ENCODE data around the gene TRPT1. TPM values are rescaled to one million over a fixed set of nuclear protein-coding genes. Genes with fewer than 3 reads are reported as not detected.

Gene TRPT1
- total RNA-seq, 4 donors from 2014 or later, result 80.9 to 231 (median 139) TPM

DNA sequence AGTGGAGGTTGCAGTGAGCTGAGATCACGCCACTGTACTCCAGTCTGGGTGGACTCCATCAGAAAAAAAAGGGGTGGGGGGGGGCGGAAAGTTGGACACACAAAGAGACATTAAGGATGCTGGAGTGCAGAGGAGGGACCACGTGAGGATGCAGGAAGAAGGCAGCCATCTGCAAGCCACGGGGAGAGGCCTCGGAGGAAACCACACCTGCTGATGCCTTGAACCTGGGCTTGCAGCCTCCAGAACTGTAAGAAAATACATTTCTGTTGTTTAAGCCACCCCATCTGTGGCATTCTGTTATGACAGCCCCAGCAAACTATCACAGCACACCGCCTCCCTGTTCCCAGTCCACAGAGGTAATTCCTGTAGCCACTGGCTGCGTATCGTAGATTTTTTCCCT lies 49.2 kb downstream of the TRPT1 start:
- in situ Hi-C loops (cut with MboI; ENCODE audit: low sequenced_read_pairs in 4 of 4) (no loop called here), intact Hi-C loops (cut with DNase I; ENCODE audit: low total_unique reads) (no loop called here)
- H3K4me1 ChIP-seq, result peaks cover 17 to 26% of the 10 kb centered on the region in 2 donors
- H3K4me3 ChIP-seq, result no peak overlapping the region
- no peaks in the 10 kb centered on the region for H3K9me3 ChIP-seq
- DNase-seq (no peak), ATAC-seq (no peak)
- no peak for TF ChIP-seq POLR2A (IDR thresholded peaks at IDR 0.05)
- TF ChIP-seq, protein P1, sequence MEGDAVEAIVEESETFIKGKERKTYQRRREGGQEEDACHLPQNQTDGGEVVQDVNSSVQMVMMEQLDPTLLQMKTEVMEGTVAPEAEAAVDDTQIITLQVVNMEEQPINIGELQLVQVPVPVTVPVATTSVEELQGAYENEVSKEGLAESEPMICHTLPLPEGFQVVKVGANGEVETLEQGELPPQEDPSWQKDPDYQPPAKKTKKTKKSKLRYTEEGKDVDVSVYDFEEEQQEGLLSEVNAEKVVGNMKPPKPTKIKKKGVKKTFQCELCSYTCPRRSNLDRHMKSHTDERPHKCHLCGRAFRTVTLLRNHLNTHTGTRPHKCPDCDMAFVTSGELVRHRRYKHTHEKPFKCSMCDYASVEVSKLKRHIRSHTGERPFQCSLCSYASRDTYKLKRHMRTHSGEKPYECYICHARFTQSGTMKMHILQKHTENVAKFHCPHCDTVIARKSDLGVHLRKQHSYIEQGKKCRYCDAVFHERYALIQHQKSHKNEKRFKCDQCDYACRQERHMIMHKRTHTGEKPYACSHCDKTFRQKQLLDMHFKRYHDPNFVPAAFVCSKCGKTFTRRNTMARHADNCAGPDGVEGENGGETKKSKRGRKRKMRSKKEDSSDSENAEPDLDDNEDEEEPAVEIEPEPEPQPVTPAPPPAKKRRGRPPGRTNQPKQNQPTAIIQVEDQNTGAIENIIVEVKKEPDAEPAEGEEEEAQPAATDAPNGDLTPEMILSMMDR (IDR thresholded peaks at IDR 0.05 in 4 of 5, conservative IDR thresholded peaks at IDR 0.05 in 1 of 5), result no peak
- no peak overlapping the region for H3K27ac ChIP-seq
- no peaks in the 10 kb centered on the region for H3K27me3 ChIP-seq
- H3K36me3 ChIP-seq, result no peaks in the 10 kb centered on the region

Other genes starting within 250 kb of the TRPT1 start
- gene OTUB1, start 239.7 kb downstream of the TRPT1 start, total RNA-seq, result 10 to 100 TPM; 48.0 to 70.3 (median 59.5) TPM
- not detected for gene FLRT1, start 190.3 kb downstream of the TRPT1 start, total RNA-seq
- 100 to 1,000 TPM; 162 to 308 (median 205) TPM for gene MACROD1, start 60.1 kb downstream of the TRPT1 start, total RNA-seq
- 100 to 1,000 TPM; 141 to 193 (median 168) TPM for gene STIP1, start 40.0 kb downstream of the TRPT1 start, total RNA-seq
- 10 to 100 TPM in 1 of 4 donors, 1 to 10 TPM in 3; 2.8 to 10.4 (median 6.1) TPM for gene FERMT3, start 19.5 kb downstream of the TRPT1 start, total RNA-seq
- 10 to 100 TPM; 32.3 to 70.7 (median 53.4) TPM for gene NUDT22, start 88 bp upstream of the TRPT1 start, total RNA-seq
- gene DNAJC4, start 4.4 kb upstream of the TRPT1 start, total RNA-seq, result 10 to 100 TPM; 13.8 to 30.0 (median 18.9) TPM
- 10 to 100 TPM; 33.6 to 87.5 (median 58.2) TPM for gene VEGFB, start 8.4 kb upstream of the TRPT1 start, total RNA-seq
- 10 to 100 TPM; 20.2 to 54.7 (median 27.6) TPM for gene FKBP2, start 14.9 kb upstream of the TRPT1 start, total RNA-seq
- gene PPP1R14B, start 20.8 kb upstream of the TRPT1 start, total RNA-seq, result 100 to 1,000 TPM; 144 to 444 (median 237) TPM
- gene PLCB3, start 25.3 kb upstream of the TRPT1 start, total RNA-seq, result 1 to 10 TPM; 4.7 to 9.7 (median 6.2) TPM
- gene BAD, start 58.5 kb upstream of the TRPT1 start, total RNA-seq, result 10 to 100 TPM; 27.8 to 88.0 (median 76.3) TPM
- gene GPR137, start 59.7 kb upstream of the TRPT1 start, total RNA-seq, result 10 to 100 TPM; 13.8 to 28.9 (median 20.4) TPM
- not detected for gene KCNK4, start 65.1 kb upstream of the TRPT1 start, total RNA-seq
- not detected for gene CATSPERZ, start 74.2 kb upstream of the TRPT1 start, total RNA-seq
- 100 to 1,000 TPM; 192 to 471 (median 260) TPM for gene ESRRA, start 79.3 kb upstream of the TRPT1 start, total RNA-seq
- 100 to 1,000 TPM; 133 to 226 (median 194) TPM for gene TRMT112, start 91.4 kb upstream of the TRPT1 start, total RNA-seq
- gene PRDX5, start 91.9 kb upstream of the TRPT1 start, total RNA-seq, result 100 to 1,000 TPM; 170 to 257 (median 219) TPM
- gene CCDC88B, start 114.0 kb upstream of the TRPT1 start, total RNA-seq, result 1 to 10 TPM in 3 of 4 donors, under 1 TPM in 1; 0.98 to 5.2 (median 2.1) TPM
- gene RPS6KA4, start 133.0 kb upstream of the TRPT1 start, total RNA-seq, result 10 to 100 TPM; 16.6 to 27.0 (median 17.2) TPM

All from gastrocnemius medialis (tissue), 4 donors.